ENCODE data around the gene ABHD12B. TPM values are rescaled to one million over a fixed set of nuclear protein-coding genes. Genes with fewer than 3 reads are reported as not detected.

The ABHD12B gene
- 10 to 100 TPM in 1 of 2 donors, under 1 TPM in 1; 0.80 to 55.0 TPM for total RNA-seq
- 0.71 TPM for polyA plus RNA-seq (2013, experiment 1 of 2)
- polyA plus RNA-seq (2013, experiment 2 of 2), result 0.75 TPM
- long read RNA-seq, experiment 1, result 0 reads
- long read RNA-seq, experiment 2, result 0 reads
- long read RNA-seq, experiment 3, partial matches to known transcripts, result 19 of 27 reads
- long read RNA-seq, experiment 3, other reads (novel, unspliced or antisense), result 8 of 27 reads
- long read RNA-seq, experiment 4, partial matches to known transcripts, result 2 of 2 reads
- long read RNA-seq, experiment 4, other reads (novel, unspliced or antisense), result 0 of 2 reads

GRCh38 chr14:50871914-50872732, at the start of gene ABHD12B:
Gene ABHD12B (plus strand): TSS chr14:50872053. CDS start chr14:50872175, 122 bp downstream.
- Mint-ChIP-seq H3K27me3 (ENCODE audit: insufficient read depth) (peaks cover 45% of the 10 kb centered on the region), H3K36me3 (ENCODE audit: low read depth) (no peaks in the 10 kb centered on the region), H3K4me3 (peak within 1 kb of the TSS; percentile 20), H3K9me3 (no peaks in the 10 kb centered on the region), H3K4me1 (peaks cover 26% of the 10 kb centered on the region), H3K27ac (no peak within 1 kb of the TSS)
- H3K27ac ChIP-seq (ENCODE audit: low read depth, low read length), result no peak within 1 kb of the TSS
- no peak within 1 kb of the TSS for H3K9ac ChIP-seq (ENCODE audit: extremely low read depth, low read length, poor library complexity, severe bottlenecking)
- H3K9me3 ChIP-seq (ENCODE audit: control insufficient read depth, low read length), result no peaks in the 10 kb centered on the region
- peaks cover 48% of the 10 kb centered on the region for H3K27me3 ChIP-seq (ENCODE audit: control insufficient read depth, insufficient read depth, low read length, poor library complexity, severe bottlenecking)
- peak; percentile 73 for DNase-seq
- no peaks in the 10 kb centered on the region for H3K36me3 ChIP-seq (ENCODE audit: control insufficient read depth, insufficient read depth, low read length)
- H3K4me1 ChIP-seq (ENCODE audit: control insufficient read depth, insufficient read depth, low read length), result peaks cover 5% of the 10 kb centered on the region
- 21 to 90% methylated on average over 1 to 63 of the region's 63 CpGs for WGBS, 2 experiments (ENCODE audit: insufficient coverage in 1 of 2, insufficient read length in 1 of 2)
- no peak for TF ChIP-seq CTCF (conservative IDR thresholded peaks at IDR 0.05)
- H3K4me3 ChIP-seq (ENCODE audit: low read length), result no peak within 1 kb of the TSS

GRCh38 chr14:50822501-50823042, 49.3 kb upstream of the ABHD12B start:
- DNase-seq, result no peak
- Histone ChIP-seq H3K4me1 (ENCODE audit: control insufficient read depth, insufficient read depth, low read length) (peaks cover 5% of the 10 kb centered on the region), H3K36me3 (ENCODE audit: control insufficient read depth, insufficient read depth, low read length) (no peaks in the 10 kb centered on the region), H3K9ac (ENCODE audit: extremely low read depth, low read length, poor library complexity, severe bottlenecking) (no peak overlapping the region), H3K27me3 (ENCODE audit: control insufficient read depth, insufficient read depth, low read length, poor library complexity, severe bottlenecking) (peaks cover 95% of the 10 kb centered on the region), H3K9me3 (ENCODE audit: control insufficient read depth, low read length) (no peaks in the 10 kb centered on the region), H3K4me3 (ENCODE audit: low read length) (no peak overlapping the region), H3K27ac (ENCODE audit: low read depth, low read length) (no peak overlapping the region)
- 88 to 90% methylated on average over 8 to 11 of the region's 11 CpGs for WGBS, 2 experiments (ENCODE audit: insufficient coverage in 1 of 2, insufficient read length in 1 of 2)
- H3K4me3 Mint-ChIP-seq, result no peak overlapping the region
- peaks cover 97% of the 10 kb centered on the region for H3K27me3 Mint-ChIP-seq (ENCODE audit: insufficient read depth)
- peaks cover 2% of the 10 kb centered on the region for H3K9me3 Mint-ChIP-seq
- TF ChIP-seq CTCF (conservative IDR thresholded peaks at IDR 0.05), result no peak
- peaks cover 23% of the 10 kb centered on the region for H3K4me1 Mint-ChIP-seq
- H3K36me3 Mint-ChIP-seq (ENCODE audit: low read depth), result no peaks in the 10 kb centered on the region
- H3K27ac Mint-ChIP-seq, result no peak overlapping the region

GRCh38 chr14:50823051-50823761, 48.6 kb upstream of the ABHD12B start:
- peaks cover 23% of the 10 kb centered on the region for H3K4me1 Mint-ChIP-seq
- no peak for DNase-seq
- peaks cover 2% of the 10 kb centered on the region for H3K9me3 Mint-ChIP-seq
- no peak overlapping the region for H3K27ac Mint-ChIP-seq
- H3K36me3 Mint-ChIP-seq (ENCODE audit: low read depth), result no peaks in the 10 kb centered on the region
- no peak for TF ChIP-seq CTCF (conservative IDR thresholded peaks at IDR 0.05)
- H3K9me3 ChIP-seq (ENCODE audit: control insufficient read depth, low read length), result no peaks in the 10 kb centered on the region
- H3K36me3 ChIP-seq (ENCODE audit: control insufficient read depth, insufficient read depth, low read length), result no peaks in the 10 kb centered on the region
- H3K27me3 ChIP-seq (ENCODE audit: control insufficient read depth, insufficient read depth, low read length, poor library complexity, severe bottlenecking), result peaks cover 100% of the 10 kb centered on the region
- no peak overlapping the region for H3K4me3 ChIP-seq (ENCODE audit: low read length)
- no peak overlapping the region for H3K27ac ChIP-seq (ENCODE audit: low read depth, low read length)
- no peak overlapping the region for H3K4me3 Mint-ChIP-seq
- H3K4me1 ChIP-seq (ENCODE audit: control insufficient read depth, insufficient read depth, low read length), result peaks cover 5% of the 10 kb centered on the region
- H3K27me3 Mint-ChIP-seq (ENCODE audit: insufficient read depth), result peaks cover 98% of the 10 kb centered on the region
- WGBS, 2 experiments (ENCODE audit: insufficient coverage in 1 of 2, insufficient read length in 1 of 2), result 82 to 97% methylated on average over 9 to 11 of the region's 11 CpGs
- H3K9ac ChIP-seq (ENCODE audit: extremely low read depth, low read length, poor library complexity, severe bottlenecking), result no peak overlapping the region

Measured in endodermal cell (in vitro differentiated cells).